ENCODE results near the gene FAM181B.

The FAM181B gene

GRCh38 chr11:82734120-82734479 lies 436 bp upstream of the FAM181B start:
- no peak for TF ChIP-seq ZFX (IDR thresholded peaks at IDR 0.05; ENCODE audit: borderline replicate concordance)

GRCh38 chr11:82732734-82733443 lies 775 bp downstream of the FAM181B start:
- TF ChIP-seq ZFX (IDR thresholded peaks at IDR 0.05; ENCODE audit: borderline replicate concordance) (no peak), CTCF (IDR thresholded peaks at IDR 0.05) (no peak; the same call in 1 of the 2 replicates)
- H3K27ac ChIP-seq: no peak overlapping the region

More at GRCh38 chr11:82734120-82734479, 436 bp upstream of the FAM181B start:
- H3K27ac ChIP-seq: no peak overlapping the region

GRCh38 chr11:82732348-82732733 lies 1.3 kb downstream of the FAM181B start:
- TF ChIP-seq CTCF (IDR thresholded peaks at IDR 0.05) (no peak), ZFX (IDR thresholded peaks at IDR 0.05; ENCODE audit: borderline replicate concordance) (no peak)
- H3K27ac ChIP-seq: no peak overlapping the region

DNA sequence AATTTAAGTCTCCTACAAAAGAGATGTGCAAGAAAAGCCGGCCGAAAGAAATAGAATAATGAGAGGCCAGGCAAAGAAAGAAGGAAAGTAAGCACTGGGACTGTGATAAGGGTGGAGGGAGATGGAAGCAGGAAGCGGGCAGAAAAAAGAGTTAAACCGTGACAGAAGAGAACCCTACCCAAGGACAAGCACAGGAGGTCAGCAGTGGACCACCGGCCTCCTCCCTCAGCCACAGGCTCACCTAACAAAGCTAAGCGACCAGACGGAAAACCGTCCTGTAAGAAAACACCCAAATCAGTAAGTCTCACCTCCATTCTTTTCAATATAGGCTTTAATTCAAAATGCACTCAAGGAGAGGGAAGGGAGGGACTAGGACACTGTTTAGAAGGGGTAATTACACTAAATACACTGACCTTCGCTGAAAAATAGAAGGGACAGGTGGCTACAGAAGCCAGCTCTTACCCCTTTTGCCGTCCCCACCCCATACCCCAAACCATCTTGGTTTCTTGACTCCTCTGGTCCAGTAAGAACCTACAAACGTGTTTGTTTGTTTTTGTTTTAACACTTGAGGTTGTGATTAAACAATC lies 1.9 kb downstream of the FAM181B start:
- H3K27ac ChIP-seq: no peak overlapping the region
- no peak for TF ChIP-seq CTCF (IDR thresholded peaks at IDR 0.05)
- no peak for TF ChIP-seq ZFX (IDR thresholded peaks at IDR 0.05; ENCODE audit: borderline replicate concordance)

DNA sequence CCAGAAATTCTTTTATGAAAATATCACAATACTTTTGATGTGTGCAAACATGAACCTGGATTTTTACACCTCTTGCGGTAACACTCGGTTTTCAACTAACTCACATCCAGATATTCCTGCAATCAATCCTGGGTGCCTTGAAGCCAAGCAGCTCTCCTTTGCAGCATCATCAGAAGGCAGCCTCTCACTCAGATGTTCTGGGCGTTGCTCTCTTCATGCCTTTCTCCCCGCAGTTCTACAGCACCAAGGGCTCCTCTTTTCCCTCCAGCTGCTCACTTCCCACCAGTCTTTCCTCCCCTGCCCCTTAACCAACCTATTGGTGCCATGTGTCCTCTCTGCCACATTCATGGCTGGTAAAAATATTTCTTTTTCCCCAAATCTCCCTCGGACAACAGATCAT lies 2.9 kb downstream of the FAM181B start:
- no peak overlapping the region for H3K27ac ChIP-seq
- TF ChIP-seq ZFX (IDR thresholded peaks at IDR 0.05; ENCODE audit: borderline replicate concordance): no peak
- no peak for TF ChIP-seq CTCF (IDR thresholded peaks at IDR 0.05)

- no peak overlapping the region for H3K27ac ChIP-seq
- TF ChIP-seq CTCF (IDR thresholded peaks at IDR 0.05): no peak
- TF ChIP-seq ZFX (IDR thresholded peaks at IDR 0.05; ENCODE audit: borderline replicate concordance): no peak
Observed at GRCh38 chr11:82730286-82730685, 3.4 kb downstream of the FAM181B start.

- TF ChIP-seq ZFX (IDR thresholded peaks at IDR 0.05; ENCODE audit: borderline replicate concordance) (no peak), CTCF (IDR thresholded peaks at IDR 0.05) (no peak)
- no peak overlapping the region for H3K27ac ChIP-seq
Observed at GRCh38 chr11:82724026-82724425, 9.6 kb downstream of the FAM181B start.
